Stimulated activated CD4-positive, alpha-beta T cell treated with anti-CD3 and anti-CD28 coated beads, Interleukin-2, amount 100 ng/mL, for 48 hours (primary cell): ENCODE results near the gene SGSM1.
"Not testable (repeated sequence)": the region's sequence is repeated elsewhere in the genome, so short reads cannot be mapped to it uniquely, and the experiment has no call there.

ENCODE experiments used
- DNase-seq, 2 donors: peaks; one replicate each; pipeline ENCODE4 v3.0.0-alpha.2; 2020

SGSM1 gene

GRCh38 chr22:24809331-24809730 lies 3.3 kb downstream of the SGSM1 start:
- no peak for DNase-seq

GRCh38 chr22:24810043-24810749 lies 4.2 kb downstream of the SGSM1 start:
- DNase-seq, result no peak

GRCh38 chr22:24812950-24813775 lies 7.2 kb downstream of the SGSM1 start:
- DNase-seq, result no peak

- DNase-seq, result no peak
Observed at GRCh38 chr22:24813861-24814770, 8.1 kb downstream of the SGSM1 start.

- DNase-seq, result no peak
Observed at GRCh38 chr22:24816806-24817205, 10.8 kb downstream of the SGSM1 start.

GRCh38 chr22:24819487-24819886 lies 13.5 kb downstream of the SGSM1 start:
- DNase-seq, result no peak

GRCh38 chr22:24819911-24820461 lies 14.0 kb downstream of the SGSM1 start:
- no peak for DNase-seq

- DNase-seq, result no peak
Observed at GRCh38 chr22:24822471-24822870, 16.5 kb downstream of the SGSM1 start.

GRCh38 chr22:24823787-24824186 lies 17.8 kb downstream of the SGSM1 start:
- DNase-seq, result no peak

- DNase-seq, result no peak
Observed at GRCh38 chr22:24824250-24824649, 18.2 kb downstream of the SGSM1 start.

- DNase-seq, result no peak
Observed at GRCh38 chr22:24824915-24825314, 18.9 kb downstream of the SGSM1 start.

GRCh38 chr22:24826710-24827285 lies 20.8 kb downstream of the SGSM1 start:
- no peak for DNase-seq

GRCh38 chr22:24827296-24827695 lies 21.3 kb downstream of the SGSM1 start:
- no peak for DNase-seq

GRCh38 chr22:24830205-24830979 lies 24.4 kb downstream of the SGSM1 start:
- DNase-seq, result no peak

- no peak for DNase-seq
Observed at GRCh38 chr22:24831687-24832086, 25.7 kb downstream of the SGSM1 start.

GRCh38 chr22:24833881-24834495 lies 28.0 kb downstream of the SGSM1 start:
- no peak for DNase-seq

- DNase-seq, result no peak
Observed at GRCh38 chr22:24834845-24835570, 29.0 kb downstream of the SGSM1 start.

GRCh38 chr22:24836282-24836681 lies 30.3 kb downstream of the SGSM1 start:
- DNase-seq, result no peak

- not testable (repeated sequence) for DNase-seq
Observed at GRCh38 chr22:24837517-24837916, 31.5 kb downstream of the SGSM1 start.

- DNase-seq, result no peak
Observed at GRCh38 chr22:24841261-24841660, 35.2 kb downstream of the SGSM1 start.

GRCh38 chr22:24843048-24843447 lies 37.0 kb downstream of the SGSM1 start:
- no peak for DNase-seq
